Hippocampal formation (tissue), 2 donors: ENCODE measurements around the gene ABHD13.
"Not testable (repeated sequence)": the region's sequence is repeated elsewhere in the genome, so short reads cannot be mapped to it uniquely, and the experiment has no call there.

ENCODE experiments used
- DNase-seq, 2 donors: peaks; one replicate each; lab custom pipeline; 2025; lab: John Stamatoyannopoulos, UW

Gene ABHD13

DNA sequence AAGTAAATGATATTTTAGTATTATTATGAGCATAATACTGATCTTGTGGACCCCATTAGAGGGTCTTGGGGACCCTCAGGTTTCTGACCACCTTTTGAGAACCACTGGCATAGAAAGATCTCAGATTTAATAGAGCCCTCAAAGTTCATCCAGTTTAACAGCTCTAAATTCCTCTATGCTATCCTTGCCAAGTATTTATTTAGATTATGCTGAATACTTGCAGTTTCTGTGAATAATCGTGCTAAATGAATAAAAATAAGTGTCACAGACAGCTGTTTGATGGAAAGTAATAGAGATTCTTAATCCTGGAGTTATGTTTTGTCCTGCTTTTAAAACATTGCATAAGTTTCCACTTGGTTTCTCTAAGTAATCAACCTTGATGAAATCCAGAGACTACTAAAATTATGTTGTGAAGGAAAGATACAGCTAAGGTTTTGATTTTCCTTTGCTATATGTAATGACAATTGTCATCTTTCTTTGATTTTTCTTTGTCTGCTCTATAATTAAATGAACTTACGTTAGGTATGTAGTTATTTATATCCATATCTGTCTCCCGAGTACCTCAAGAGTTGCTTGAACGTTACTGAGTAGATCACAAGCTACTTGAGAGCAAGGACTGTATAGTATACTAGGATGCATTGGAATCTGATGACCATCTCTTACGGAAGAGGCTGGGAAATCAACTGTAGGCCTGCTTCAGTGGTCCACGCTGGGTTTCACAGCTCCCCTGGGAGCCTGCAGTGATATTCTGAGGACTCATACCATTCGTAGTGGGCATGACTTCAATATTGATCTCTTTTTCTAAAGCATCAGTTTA is 5.7 kb downstream of the ABHD13 start:
- DNase-seq = no peak

DNA sequence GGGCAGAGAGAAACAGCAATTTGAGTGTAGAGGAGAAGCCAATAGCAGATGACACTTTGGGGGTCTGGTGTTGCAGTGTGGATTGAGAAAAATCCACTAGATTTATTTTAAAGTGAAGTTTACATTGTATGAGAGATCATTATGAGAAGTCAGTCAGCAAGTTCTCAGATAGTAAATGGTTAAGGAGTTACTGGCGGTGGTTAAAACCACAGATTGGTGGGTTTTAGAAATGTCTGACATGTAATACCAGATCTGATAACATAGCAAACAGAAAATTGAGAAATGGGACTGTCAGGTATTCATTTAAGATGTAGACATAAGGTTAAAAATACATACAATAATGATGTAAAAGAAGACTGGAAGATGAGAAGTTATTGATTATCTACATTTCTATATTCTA is 7.2 kb downstream of the ABHD13 start:
- DNase-seq = no peak

DNA sequence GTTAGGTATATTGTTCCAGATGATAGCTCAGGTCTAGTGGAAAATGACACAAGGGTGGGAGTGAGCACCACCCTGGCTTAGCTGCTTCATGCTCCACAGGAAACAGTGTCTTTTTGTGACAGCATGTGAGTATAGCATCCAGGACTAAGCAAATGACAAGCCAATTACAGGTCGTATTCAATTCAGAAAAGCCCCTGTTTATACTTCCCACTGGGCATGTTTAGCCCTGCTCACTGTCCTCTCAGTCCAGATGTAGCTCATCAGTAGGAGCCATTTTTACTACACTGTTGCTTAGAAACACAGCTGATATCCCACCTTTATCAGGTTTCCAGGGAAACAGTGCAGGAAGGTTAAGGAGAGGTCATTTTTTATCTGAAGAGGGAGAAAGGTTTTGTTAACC is 8.0 kb downstream of the ABHD13 start:
- no peak for DNase-seq

DNA sequence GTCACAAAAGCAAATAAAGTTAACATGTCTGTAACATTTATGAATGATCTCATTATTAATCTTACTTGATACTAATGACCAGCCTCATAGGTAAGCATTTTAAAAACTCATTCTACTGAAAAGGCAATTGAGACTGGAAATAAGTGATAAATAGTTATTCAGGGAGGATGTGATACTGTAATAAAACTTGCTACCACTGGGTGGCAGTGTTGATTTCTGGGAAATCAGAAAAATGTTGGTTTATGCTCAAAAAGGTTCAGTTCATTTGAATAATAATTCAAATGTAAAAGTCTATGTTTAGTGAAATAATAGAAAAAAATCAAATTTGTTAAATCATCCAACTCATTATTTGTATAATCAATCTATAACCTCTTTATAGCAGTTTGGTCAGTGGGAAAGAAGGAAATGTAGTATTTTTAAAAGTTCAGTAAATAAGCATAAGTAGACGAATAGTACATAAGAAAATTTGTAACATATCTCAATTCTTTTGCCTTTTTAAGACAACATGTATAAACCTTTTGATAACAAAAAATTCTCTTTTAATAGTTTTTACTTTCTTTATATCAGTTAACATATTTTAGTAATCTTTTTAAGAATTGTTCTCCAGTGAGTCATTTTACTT is 9.6 kb downstream of the ABHD13 start:
- peak in 1 of 2 donors; percentile 49 for DNase-seq

DNA sequence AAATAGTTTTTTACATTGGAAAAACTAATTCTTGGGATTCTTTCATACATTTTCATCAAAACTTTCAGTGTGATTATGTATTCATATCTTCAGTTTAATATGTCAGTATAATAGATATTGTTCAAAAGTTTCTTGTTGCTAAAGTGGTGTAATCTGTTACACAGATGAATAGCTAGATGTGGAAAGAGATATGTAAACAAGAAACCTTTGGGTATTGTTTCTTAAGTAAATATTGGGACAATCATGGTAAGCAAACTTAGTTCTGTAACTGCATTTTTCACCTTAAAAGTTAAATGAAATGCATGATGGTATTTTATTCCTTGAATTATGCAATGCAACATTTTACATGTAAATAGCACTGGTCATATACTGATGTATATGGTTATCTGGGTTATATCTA is 12.2 kb downstream of the ABHD13 start:
- DNase-seq = no peak

DNA sequence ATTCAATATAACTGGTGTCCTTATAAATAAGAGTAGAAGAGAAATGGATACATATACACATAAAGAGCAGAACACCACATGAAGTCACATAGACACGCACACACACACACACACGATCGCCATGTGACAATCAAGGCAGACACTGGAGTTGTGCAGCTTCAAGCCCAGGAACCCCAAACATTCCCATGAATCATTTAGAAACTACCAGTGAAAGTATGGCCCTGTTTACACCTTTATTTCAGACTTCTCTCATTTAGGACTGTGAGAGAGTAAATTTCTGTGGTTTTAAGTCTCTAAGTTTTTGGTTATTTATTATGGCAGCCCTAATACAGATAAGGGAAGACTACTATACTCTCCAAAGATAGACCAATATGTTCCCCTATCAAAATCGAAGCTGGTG is 31.0 kb downstream of the ABHD13 start:
- DNase-seq = no peak

DNA sequence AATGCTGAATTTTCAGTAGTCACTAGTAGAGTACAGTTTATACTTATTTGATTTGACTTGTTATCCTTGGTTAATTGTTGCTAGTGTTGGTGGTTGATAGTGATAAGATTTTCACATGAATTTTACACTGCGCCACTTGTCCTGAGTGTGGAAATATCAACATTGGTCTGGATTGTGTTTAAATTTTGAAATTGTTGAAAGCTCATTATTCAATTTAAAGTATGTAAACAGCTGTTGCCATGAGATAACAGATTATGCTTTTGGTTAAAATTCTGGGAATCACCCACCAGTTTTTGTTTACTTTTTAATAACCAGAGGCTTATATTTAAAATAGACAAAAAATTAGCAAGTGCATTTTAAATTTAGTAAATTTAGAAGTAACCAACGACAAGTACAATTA is 39.1 kb downstream of the ABHD13 start:
- DNase-seq = no peak

DNA sequence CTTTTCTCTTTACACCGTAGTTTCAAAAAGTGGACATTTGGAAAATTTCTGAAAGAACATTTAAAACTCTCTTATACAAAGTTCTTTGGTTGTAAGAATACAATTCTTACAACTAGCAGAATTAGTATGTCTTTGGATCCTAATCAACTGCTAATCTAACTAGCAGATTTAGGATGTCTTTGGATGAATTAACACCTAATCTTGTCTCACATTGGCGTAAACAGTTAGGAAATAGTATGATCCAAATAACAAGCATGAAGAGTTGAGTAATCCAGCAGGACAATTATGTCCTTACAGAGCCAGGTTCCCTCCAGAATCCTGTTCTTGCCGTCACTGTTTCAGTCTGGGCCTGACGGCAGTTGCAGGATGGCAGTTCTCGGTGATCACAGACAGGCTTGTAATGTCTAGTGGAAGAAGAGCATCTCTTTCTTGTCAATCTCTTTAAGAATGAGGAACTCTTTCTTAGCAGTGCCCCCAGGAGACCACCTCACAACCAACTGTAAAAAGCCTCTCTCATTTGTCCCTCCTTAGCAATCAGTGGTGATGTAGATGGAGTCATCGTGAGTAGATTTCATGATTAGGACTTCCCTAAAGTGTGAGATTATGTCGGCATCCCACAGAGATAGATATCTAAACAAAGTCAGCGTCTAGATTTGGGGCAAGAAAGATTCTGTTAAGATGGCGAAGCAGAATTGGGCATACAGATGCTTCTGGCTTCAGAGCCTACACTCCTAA is 45.6 kb downstream of the ABHD13 start:
- DNase-seq = no peak

DNA sequence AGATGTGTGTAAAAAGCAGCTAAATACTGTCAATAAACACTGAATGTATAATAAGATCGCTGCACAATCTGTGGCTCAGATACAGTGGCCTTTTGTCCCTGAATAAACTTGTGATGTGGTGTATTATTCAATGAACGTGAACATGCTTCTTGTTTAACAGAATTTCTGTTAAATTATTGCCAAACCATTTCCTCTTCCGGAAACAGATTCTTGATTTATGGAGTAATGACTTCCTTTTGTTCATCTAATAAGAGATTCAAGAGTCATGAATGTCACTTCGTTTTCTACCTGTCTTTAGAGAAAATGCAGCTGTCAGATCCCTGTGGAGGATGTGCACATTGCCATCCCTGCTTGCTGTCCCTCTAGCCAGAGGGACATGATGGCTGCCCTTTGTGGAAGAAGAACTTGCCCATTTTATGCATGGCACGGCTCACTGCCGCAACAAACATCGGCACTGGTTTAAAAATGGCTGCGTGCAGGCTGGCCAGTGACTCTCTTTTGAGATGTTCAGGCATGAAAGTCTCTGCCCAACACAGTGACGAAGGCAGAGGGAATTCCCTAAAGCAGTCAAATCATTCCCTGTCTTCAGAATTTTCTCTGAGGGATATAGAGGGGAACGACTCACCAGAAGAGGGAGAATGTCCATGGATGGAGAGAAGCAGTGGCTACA is 48.3 kb downstream of the ABHD13 start:
- no peak for DNase-seq

DNA sequence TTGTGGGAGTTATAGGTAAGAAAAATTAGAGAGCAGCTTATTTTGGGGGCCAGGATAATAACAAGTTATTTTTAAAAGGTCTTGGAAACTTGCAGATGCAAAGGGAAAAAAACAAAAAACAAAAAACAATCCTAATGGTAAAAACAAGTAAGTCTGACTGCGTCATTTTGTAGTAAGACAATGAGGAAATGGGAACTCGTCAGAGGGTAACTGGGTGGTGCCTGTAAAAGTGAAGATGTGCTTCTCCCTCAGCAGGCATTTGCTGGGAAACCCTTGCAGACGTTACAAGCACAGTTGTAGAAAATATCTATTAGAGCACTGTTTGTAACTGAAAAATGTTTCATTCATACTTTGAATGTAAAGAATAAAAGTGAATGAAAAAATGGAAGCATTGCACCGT is 49.2 kb downstream of the ABHD13 start:
- DNase-seq = no peak

DNA sequence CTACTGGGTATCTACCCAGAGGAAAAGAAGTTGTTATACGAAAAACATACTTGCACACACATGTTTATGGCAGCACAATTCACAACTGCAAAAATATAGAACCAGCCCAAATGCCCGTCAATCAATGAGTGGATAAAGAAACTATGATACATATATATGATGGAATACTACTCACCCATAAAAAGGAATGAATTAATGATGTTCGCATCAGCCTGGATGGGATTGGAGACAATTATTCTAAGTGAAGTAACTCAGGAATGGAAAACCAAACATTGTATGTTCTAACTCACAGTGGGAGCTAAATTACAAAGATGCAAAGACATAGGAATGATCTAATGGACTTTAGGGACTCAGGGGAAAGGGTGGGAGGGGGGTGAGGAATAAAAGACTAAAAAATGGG is 49.7 kb downstream of the ABHD13 start:
- not testable (repeated sequence) for DNase-seq

DNA sequence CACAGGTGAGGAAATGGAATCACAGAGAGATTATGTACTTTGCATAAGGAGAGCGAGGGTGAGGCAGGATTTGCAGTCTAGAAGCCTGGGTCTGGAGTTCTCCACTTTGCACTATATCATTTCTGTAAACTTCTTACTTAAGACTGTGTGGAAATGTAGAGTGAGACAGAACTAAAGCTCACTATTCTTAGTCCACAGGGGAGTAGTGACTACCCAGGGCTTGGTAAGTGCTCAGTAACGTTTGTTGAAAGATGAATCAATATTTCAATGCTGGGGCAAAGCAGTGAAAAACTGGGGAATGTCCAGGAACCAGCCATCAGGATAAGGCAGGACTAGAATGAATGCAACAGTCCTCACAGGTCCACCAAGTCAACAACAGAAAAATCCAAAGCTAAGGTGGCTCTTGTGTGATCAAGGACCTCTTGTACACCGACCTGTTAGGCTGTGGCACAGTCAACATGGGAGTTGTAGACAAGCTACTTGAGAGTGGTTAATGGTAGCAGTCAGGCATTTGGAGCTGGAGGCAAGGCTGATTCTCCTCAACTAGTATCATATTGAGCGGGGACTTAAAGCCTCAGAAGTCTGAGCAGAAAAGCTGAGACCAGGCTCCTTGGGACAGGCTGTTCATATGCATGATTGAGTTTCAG is 50.4 kb downstream of the ABHD13 start:
- DNase-seq = no peak

DNA sequence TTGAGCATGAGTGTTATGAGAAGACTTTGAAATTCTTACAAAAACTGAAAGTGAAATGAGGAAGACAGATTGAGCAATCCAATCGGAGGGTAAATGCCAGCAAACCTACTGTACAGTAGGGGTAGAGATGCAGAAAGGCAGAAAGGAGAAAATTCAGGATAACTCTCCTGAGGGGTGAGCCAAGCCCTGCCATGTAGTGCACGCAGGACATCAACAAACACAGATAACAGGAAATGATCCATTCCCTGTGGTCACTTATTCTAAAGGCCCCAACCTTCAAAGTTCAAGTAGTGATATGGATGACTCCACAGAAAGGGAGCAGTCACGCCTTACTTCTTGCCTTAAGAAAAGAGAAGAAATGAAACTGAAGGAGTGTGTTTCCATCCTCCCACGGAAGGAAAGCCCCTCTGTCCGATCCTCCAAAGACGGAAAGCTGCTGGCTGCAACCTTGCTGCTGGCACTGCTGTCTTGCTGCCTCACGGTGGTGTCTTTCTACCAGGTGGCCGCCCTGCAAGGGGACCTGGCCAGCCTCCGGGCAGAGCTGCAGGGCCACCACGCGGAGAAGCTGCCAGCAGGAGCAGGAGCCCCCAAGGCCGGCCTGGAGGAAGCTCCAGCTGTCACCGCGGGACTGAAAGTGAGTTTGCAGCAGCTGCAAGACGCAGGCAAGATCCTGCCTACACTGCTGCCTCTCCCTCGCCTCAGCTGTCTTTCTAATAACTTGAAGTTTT is 51.6 kb downstream of the ABHD13 start, which contains the start of gene TNFSF13B:
Gene TNFSF13B, plus strand, starts transcription at position 118 of the 728 bp plus-strand sequence. Its CDS starts 178 bp downstream, at position 296.
- peak in 1 of 2 donors; percentile 29 for DNase-seq

DNA sequence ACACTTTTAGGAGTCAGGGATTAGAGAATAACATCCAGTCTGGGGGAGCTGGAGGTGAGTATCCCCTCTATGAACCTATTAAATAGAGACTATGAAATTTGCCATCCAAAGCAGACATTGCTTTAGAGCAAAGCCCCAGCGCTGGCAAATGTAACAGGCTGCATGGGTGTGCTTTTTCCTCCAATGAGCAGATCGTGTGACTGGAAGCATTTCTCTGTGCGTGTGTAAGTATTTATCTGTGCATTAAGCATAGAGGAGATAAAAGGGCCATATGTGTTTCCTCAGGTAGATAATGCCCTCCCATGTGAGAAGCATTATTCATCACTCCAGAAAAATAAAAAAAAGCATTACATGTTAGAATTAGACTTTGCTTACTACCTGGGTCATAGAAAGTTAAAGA is 52.2 kb downstream of the ABHD13 start:
- no peak for DNase-seq

DNA sequence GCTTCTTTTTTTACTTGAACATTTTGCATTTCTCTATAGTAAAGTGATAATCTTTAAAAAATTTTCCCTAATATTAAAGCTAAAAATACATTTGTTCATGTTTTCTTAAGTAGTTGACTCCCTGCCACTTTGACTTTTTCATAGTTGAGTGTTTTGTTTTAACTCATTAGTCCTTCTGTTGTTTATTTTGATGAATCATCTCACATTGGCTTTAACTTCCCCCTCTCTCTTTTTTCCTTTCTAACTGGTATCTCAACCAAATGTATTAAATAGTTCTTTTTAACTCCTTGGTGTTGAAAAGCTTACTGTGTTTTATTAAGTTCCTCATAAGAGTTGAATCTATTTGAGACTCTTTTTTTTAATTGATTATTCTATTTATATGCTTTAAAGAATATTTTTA is 54.1 kb downstream of the ABHD13 start:
- DNase-seq = no peak

DNA sequence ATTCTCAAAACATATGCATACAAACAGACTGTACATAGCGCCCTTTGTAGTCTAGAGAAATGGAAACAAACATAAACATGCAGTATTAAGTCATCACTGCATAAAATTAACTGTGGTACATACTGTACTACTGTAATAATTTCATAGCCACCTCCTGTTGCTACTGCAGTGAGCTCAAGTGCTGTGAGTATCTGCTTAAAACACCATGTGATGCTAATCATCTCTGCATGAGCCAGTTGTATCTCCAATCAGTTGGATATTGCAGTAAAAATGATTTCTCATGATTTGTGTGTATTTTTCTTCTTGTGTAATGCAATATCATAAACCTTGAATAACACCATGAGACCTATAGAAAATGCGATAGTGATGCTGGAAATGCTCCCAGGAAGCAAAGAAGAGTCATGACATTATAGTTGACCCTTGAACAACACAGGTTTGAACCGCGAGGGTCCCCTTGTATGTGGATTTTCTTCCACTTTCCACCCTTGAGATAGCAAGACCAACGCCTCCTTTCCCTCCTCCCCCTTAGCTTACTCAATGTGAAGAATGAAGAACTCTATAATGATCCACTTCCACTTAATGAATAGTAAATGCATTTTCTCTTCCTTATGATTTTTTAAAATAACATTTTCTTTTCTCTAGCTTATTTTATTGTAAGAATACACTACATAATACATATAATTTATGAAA is 55.4 kb downstream of the ABHD13 start:
- no peak for DNase-seq

DNA sequence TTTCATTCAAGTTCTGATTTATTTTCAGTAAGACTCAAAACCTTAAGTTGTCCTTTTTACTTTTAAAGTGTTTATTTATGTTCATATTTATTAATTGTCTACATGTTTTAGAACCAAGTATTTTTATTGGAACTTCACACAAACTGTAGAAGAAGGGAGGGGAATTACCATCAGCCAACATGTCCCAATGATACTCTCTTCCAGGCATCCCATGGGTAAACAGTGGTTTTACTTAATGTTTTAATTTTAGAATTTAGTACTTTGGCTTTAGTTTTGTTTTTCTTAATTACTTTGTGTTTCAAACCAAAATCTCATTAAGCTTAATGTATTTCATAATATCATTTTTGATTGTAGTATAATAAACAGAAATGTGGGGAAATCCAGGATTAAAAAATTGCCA is 56.5 kb downstream of the ABHD13 start:
- no peak for DNase-seq

DNA sequence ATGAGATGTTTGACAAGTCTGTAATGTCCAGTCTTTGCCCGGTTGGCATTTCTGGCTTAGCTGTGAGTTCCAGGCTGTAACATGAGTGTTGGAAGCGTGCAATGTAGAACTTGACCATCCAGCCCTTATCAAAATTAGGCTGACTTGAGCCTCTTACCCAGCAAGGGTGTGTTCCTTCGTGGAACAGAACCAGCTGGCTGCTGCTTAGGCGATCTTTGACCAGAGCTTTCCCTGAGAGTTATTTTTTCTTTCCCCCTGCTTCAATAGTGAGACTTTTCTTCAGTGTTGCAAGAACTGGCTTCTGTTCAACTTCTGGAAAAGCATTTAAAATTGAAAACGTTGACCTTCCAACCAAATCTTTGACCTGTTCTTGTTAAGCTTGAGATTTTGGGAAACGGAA is 57.9 kb downstream of the ABHD13 start:
- DNase-seq = no peak

DNA sequence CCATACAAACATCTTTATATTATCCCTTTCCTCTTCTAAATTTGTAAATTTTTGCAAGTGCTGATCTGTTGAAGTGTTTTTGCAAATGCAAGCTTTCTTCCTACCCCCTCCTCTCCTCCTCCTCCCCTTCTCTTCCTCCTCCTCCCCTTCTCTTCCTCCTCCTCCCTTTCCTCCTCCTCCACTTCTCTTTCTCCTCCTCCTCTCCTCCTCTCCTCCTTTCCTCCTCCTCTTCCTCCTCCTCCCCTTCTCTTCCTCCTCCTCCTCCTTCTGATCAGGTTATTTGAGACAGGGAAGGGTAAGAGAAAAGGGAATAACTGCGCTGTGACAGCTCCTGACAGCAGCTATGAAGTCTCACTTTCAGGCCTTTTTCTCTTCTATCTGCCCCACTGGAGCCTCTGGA is 60.3 kb downstream of the ABHD13 start:
- no peak for DNase-seq

DNA sequence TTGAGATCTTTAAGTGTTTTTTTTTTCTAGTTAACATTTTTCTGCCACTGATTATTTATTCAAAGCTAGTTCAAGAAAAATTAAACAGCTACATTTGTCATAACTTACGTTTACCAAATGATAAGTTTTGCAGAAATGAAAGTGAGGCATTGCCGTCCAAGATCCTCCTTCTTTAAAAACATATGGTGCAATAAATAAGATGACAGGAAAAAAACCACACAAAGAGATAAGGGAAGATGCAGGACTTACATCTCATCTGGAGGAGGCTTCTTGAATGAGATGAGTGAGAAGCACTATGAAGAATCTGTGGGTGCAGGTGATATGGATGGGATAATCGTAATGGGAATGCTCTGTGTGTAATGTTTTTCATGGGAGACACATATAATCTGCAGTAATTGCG is 63.7 kb downstream of the ABHD13 start:
- DNase-seq = no peak

DNA sequence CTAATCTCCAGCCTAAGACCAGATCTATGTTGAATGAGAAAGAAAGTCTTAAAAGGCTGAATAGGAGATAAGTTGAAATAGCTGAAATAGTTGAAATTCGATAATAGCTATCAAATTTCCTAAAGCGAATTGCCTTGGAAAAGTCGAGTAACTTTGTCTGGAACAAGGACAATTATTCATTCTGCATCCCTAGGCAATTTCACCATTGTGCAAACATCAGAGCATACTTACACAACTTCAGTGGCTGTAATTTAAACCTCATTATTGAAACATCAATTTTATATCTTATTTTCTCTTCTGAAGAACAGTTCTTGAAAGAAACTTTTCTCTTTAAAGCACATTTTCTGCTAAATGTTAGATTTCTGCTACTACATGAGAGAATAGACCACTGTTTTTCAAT is 64.9 kb downstream of the ABHD13 start:
- no peak for DNase-seq
